NCI-H2196 (cell line): ENCODE measurements around the gene LLPH.

Experiments used
- DNase-seq: peaks from one replicate; lab custom pipeline; 2025; ENCODE audit not compliant: unreplicated experiment; lab: John Stamatoyannopoulos, UW

LLPH gene

GRCh38 chr12:66143868-66144267 lies 13.3 kb upstream of the LLPH start:
- no peak for DNase-seq

DNA sequence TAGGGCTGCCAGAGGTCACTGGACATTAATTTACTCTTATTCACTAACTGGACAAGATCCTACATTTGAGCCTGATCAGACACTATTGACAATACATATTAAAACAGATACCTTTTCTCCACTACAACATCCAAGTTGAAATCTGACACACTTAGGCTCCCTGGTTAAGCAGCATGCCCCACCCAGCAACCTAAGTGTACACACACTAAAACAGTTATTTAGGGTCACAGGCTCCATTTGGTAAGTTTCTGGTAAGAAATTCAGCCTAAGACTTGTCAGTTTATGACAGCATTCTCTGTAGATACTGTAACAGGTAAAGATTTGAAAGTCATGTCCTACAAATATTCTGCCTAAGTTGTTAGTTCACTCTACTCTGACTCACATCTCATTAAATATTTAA lies 12.3 kb upstream of the LLPH start:
- no peak for DNase-seq

GRCh38 chr12:66141299-66141698 lies 10.7 kb upstream of the LLPH start:
- no peak for DNase-seq

DNA sequence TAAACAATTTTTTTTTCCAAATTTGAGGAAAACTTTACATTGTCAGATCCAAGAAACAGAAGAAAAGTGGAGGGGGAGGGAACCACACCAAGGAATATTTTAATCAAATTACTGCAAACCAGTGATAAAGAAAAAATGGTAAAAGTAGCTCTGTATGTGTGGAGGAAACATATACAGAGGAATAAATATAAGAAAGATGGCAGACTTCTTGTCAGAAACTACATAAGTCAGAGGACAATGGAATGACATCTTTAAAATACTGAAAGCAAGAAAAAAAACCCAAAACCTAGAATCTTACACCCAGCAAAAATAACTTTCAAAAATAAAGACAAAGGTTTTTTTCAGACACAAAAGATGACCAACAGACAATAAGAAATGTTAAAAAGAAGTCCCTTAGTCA lies 10.2 kb upstream of the LLPH start:
- DNase-seq = no peak

GRCh38 chr12:66139328-66139727 lies 8.8 kb upstream of the LLPH start:
- no peak for DNase-seq

GRCh38 chr12:66137937-66138336 lies 7.4 kb upstream of the LLPH start:
- no peak for DNase-seq

DNA sequence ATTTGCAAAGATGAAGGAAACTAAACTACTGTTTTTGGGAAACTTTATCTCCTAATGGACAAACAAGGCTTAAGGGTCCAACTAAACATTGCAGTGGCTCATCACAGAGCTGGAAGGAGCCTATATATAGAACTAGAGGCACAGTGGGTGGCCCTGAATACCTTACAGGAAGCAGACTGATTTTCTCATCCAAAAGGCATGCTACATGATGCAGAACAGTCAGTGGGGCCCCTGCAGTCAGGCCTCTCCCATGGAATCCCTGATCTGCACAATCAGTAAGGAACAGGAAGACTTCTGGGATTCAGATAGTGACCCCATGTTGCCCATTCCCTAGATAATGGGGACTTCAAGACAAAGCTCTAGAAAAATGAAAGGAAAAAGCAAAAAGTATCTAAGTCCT lies 1.9 kb upstream of the LLPH start:
- no peak for DNase-seq

DNA sequence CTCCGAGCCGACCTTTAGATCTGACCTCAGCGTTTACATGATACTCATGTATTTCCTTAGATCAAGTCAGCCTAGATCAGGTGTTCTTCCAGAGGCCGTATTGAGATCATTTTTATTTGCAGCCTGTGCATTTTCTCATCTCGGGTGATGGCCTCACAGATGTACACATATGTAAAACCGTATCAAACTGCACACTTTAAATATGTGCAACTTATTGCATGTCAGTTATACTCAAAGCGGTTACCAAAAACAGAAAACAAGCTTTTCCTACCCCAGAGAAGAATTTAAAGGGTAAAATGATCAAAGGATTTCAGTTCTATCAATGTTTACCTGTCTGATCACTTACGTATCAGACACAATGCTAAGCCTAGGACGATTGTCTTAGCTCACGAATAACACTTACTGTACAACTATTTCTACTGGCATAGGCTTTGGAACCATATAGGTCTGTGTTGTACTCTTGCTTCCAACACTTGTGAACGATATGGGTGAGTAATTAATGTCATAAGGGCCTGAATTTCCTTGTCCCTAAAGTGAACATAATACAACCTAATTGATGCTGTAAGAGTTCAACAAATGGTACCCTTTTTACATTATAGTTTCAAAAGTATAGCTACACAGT lies 628 bp upstream of the LLPH start:
- no peak for DNase-seq

DNA sequence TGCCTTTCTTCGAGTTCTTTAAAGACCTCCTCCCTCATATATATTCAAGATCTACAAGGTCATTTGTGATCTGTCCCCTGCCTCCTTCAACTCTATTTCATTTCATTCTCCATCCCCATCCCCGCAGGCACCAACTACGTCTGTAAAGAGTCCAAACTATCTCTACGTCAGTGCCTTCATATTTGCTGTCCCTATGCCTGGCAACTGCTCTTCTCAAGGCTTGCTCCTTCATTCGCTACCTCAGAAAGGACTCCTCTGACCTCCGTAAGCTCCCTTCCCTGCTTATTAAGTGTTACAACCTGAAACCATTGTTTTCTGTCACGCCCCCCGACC lies 650 bp downstream of the LLPH start:
- no peak for DNase-seq

- no peak for DNase-seq
These were observed 2.9 kb downstream of the LLPH start for GRCh38 chr12:66127650-66128049.

- no peak for DNase-seq
These were observed 10.1 kb downstream of the LLPH start for GRCh38 chr12:66120477-66120876.

GRCh38 chr12:66119870-66120241 lies 10.7 kb downstream of the LLPH start:
- DNase-seq = no peak

DNA sequence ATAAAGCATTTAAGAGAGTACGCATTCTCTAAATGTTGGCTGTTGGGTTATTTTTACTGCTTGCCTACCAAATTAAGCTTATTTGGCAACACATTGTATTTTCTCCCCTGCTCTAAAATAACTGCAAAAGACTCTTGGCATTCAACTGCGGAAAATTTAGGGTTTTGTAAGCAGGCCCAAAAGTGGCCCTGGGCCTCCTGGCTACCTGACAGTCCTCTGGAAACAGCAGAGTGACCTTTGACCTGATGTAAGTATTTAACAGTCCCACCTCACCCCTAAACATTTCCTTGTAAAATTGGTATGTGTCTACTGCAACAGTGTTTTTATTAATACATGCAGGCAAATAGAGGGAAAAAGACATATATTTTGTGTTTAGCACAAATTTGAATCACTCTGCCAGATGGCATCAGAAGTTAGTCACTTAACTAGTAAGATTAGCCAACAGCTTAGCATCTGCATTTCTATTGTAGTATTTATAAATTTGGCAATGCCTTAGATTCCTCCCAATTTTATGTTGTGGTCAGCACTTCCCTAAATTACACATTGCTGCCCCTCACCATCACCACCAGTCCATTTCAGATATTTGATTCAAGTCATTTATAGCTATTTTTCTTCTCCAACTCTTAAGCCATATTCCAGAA lies 11.2 kb downstream of the LLPH start:
- no peak for DNase-seq

DNA sequence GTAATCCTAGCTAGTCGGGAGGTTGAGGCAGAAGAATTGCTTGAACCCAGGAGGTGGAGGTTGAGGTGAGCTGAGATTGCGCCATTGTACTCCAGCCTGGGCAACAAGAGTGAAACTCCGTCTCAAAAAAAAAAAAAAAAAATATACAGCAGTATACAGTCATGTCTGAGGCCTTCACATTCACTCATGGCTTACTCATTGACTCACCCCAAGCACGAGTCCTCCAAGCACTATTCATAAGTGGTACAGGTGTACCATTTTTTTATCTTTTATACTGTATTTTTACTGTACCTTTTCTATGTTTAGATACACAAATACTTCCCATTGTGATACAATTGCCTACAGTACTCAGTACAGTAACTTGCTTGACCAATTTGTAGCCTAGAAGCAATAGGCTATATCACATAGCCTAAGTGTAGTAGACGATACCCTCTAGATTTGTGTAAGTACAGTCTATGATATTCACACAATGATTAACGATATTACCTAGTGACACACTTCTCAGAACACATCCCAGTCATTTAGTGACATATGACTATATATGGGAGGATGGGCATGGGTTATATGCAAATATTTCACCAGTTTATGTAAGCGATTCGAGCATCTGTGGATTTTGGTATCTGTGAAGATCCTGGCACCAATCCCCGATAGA lies 12.2 kb downstream of the LLPH start:
- DNase-seq = no peak

GRCh38 chr12:66117242-66117641 lies 13.3 kb downstream of the LLPH start:
- no peak for DNase-seq

DNA sequence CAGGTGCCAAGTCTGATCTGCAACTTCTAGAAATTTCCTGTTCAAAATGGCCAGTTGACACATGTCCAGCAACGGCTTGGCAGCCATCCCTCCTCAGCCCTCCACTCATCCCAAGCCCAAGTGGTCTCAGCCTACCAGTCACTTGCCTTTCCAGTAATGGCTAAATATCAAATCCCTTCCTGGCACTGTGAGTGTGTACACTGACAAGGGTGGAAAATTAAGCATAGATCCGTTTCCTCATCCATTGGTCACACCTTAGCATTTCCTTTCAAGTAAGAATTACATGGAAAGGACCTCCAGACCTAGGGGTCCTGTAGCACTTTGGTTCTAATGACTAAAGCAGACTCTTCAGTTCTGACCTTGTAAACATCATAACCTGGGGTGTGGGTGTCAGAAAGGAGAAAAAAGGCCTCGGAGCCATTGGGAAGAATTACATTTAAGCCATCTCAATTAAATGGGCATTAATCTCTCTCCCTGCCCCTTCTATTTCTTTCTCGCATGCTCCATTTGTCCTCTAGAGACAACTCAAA lies 15.4 kb downstream of the LLPH start:
- no peak for DNase-seq

GRCh38 chr12:66113471-66113870 lies 17.1 kb downstream of the LLPH start:
- no peak for DNase-seq

GRCh38 chr12:66111605-66112004 lies 18.9 kb downstream of the LLPH start:
- no peak for DNase-seq

GRCh38 chr12:66109056-66109455 lies 21.5 kb downstream of the LLPH start:
- no peak for DNase-seq

DNA sequence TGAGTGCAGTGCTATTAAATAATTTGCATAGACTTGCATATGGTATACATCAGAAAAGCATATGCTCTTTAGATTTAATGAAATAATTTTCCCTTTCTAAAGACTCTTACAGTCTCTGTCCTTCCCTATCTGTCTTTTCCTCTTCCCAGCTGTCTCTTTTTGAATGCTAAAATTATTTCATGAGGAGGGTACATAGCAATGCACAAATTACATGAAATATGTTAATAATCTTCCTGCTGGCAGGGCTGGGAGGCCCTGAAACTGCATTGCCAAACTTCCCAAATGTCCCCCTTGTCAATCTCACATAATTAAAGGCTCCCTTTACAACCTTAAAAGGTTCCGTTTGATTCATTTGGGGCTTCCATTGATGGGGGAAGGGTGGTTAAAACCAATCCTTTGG lies 22.2 kb downstream of the LLPH start:
- DNase-seq = no peak

- DNase-seq = peak; percentile 95
These were observed 23.1 kb downstream of the LLPH start for GRCh38 chr12:66107451-66107915.
